ENCODE data around the gene TMTC1. TPM values are rescaled to one million over a fixed set of nuclear protein-coding genes. Genes with fewer than 3 reads are reported as not detected.

Gene TMTC1
- total and polyA plus RNA-seq, 9 of the 15 experiments (the other 6 are each of a cell fraction or from before 2014, with no cell fraction given), result under 0.01 to 0.18 (median 0.06) TPM; not detected in 2

DNA sequence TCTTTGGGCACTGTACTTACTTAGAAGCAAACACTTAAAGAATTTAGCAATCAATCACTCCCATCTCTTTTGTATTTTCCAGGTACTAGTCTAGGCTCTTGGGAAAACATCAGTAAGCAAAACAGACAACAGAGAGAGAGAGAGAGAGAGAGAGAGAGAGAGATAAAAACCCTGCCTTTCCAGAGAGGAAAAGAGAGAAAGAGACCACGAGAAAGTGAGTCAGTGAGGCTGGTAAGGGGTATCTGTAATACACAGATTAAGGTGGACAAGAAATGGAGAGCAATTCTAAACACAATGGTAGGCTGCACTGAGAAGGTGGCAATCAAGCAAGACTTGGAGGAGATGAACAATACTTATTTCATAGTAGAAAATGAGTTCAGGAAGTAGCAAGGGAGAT, 166.3 kb downstream of the TMTC1 start:
- Histone ChIP-seq H3K36me3 (ENCODE audit: control insufficient read depth, insufficient read depth, low read length) (no peaks in the 10 kb centered on the region), H4K20me1 (replicated peaks; ENCODE audit: control insufficient read depth, insufficient read depth, low read length) (no peaks in the 10 kb centered on the region), H3K27me3 (ENCODE audit: control insufficient read depth in 2 of 2, insufficient read depth in 2 of 2, low read length in 2 of 2) (no peaks in the 10 kb centered on the region), H3K4me1 (replicated peaks in 1 of 2; ENCODE audit: control insufficient read depth in 2 of 2, insufficient read depth in 2 of 2, low read length in 2 of 2) (no peaks in the 10 kb centered on the region), H3K9me1 (ENCODE audit: control insufficient read depth, insufficient read depth, low read length) (no peaks in the 10 kb centered on the region), H3K4me3 (no peak overlapping the region), H3K4me2 (ENCODE audit: insufficient read depth, low read length) (no peak overlapping the region), H3K79me2 (ENCODE audit: control insufficient read depth, insufficient read depth, low read length) (no peaks in the 10 kb centered on the region), H2AFZ (ENCODE audit: low read depth, low read length) (no peak overlapping the region), H3K9ac (ENCODE audit: insufficient read depth in 1 of 2, low read depth in 2 of 2, low read length in 2 of 2) (no peak overlapping the region), H3K9me3 (replicated peaks; ENCODE audit: control insufficient read depth, insufficient read depth, low read depth, low read length) (no peaks in the 10 kb centered on the region), H3K27ac (ENCODE audit: extremely low read depth, low read depth, low read length) (no peak overlapping the region)
- CTCF ChIA-PET (ENCODE audit: low intra/inter-chr PET ratio), result no interaction called here
- DNase-seq (ENCODE audit: extremely low read depth in 1 of 4, low spot score in 3 of 4) (no peak), FAIRE-seq (no peak), ATAC-seq (no peak)
- POLR2A ChIA-PET, result no interaction called here
- intact Hi-C loops (cut with micrococcal nuclease), result no loop called here
- BruUV-seq (replicated peaks), result no TSS peak
- in situ Hi-C loops (cut with MboI), result no loop called here
- 0% methylated on average over 1 of the region's 1 CpG for WGBS (ENCODE audit: insufficient coverage, low coverage, missing lambda C conversion rate)
- no peak for TF ChIP-seq U2AF1 (optimal IDR thresholded peaks at IDR 0.05; ENCODE audit: low read depth, low read length)
- TF ChIP-seq SMAD4 (CRISPR knock-in tag; conservative IDR thresholded peaks at IDR 0.05), result no peak
- no peak for TF ChIP-seq RAD21 (CRISPR knock-in tag; conservative IDR thresholded peaks at IDR 0.05 in 1 of 2, IDR thresholded peaks at IDR 0.05 in 1 of 2)
- TF ChIP-seq POLR3A (IDR thresholded peaks at IDR 0.05; ENCODE audit: borderline replicate concordance, extremely low read depth, insufficient read depth, insufficient read length), result no peak
- TF ChIP-seq ZFP36 (IDR thresholded peaks at IDR 0.05; ENCODE audit: low read depth, low read length, partially characterized antibody), result no peak
- TF ChIP-seq MAFK (IDR thresholded peaks at IDR 0.05; ENCODE audit: low read length), result no peak
- TF ChIP-seq NCOA4 (IDR thresholded peaks at IDR 0.05; ENCODE audit: partially characterized antibody), result no peak
- TF ChIP-seq JUNB (CRISPR knock-in tag; conservative IDR thresholded peaks at IDR 0.05), result no peak
- TF ChIP-seq ZNF75A (CRISPR knock-in tag; IDR thresholded peaks at IDR 0.05), result no peak
- no peak for TF ChIP-seq ZNF518B (CRISPR knock-in tag; IDR thresholded peaks at IDR 0.05)
- TF ChIP-seq HNRNPL (IDR thresholded peaks at IDR 0.05; ENCODE audit: low read depth, low read length), result no peak

Data from K562 (cell line).